ENCODE results near the gene SPIRE1. TPM values are rescaled to one million over a fixed set of nuclear protein-coding genes. Genes with fewer than 3 reads are reported as not detected.
A peak's percentile ranks its signal among the peaks of the same experiment; 100 is the strongest.

Gene SPIRE1
- total RNA-seq, 1 donor from 2014 or later = 16.9 TPM

- DNase-seq (ENCODE audit: low spot score in 2 of 2) = no peak
- Histone ChIP-seq H3K9me3 (no peaks in the 10 kb centered on the region), H3K27me3 (no peaks in the 10 kb centered on the region), H3K4me1 (peaks cover 2 to 17% of the 10 kb centered on the region in 2 donors), H3K36me3 (peaks cover 4 to 5% of the 10 kb centered on the region in 2 donors), H3K27ac (peak overlapping the region; percentile 20 to 29), H3K4me3 (no peak overlapping the region)
- TF ChIP-seq CTCF (IDR thresholded peaks at IDR 0.05) = no peak
- intact Hi-C loops (cut with DNase I) = loop anchor here (5.0 kb wide), 1 partner anchor 142 kb away; the partner anchor contains the start of gene SPIRE1
Measured at GRCh38 chr18:12515550-12515949, 142.4 kb downstream of the SPIRE1 start.

- no peaks in the 10 kb centered on the region for H3K27me3 ChIP-seq
- no peak for TF ChIP-seq CTCF (IDR thresholded peaks at IDR 0.05)
- DNase-seq (ENCODE audit: low spot score in 2 of 2) = no peak
- no peaks in the 10 kb centered on the region for H3K4me1 ChIP-seq
- intact Hi-C loops (cut with DNase I) = no loop called here
- H3K4me3 ChIP-seq = no peak overlapping the region
- peaks cover 17 to 27% of the 10 kb centered on the region in 2 donors for H3K36me3 ChIP-seq
- no peak overlapping the region for H3K27ac ChIP-seq
- no peaks in the 10 kb centered on the region for H3K9me3 ChIP-seq
Measured at GRCh38 chr18:12507007-12507406, 150.9 kb downstream of the SPIRE1 start.

GRCh38 chr18:12500986-12501385, 156.9 kb downstream of the SPIRE1 start:
- Histone ChIP-seq H3K4me3 (no peak overlapping the region), H3K9me3 (no peaks in the 10 kb centered on the region), H3K27ac (no peak overlapping the region), H3K27me3 (no peaks in the 10 kb centered on the region), H3K4me1 (no peaks in the 10 kb centered on the region), H3K36me3 (peaks cover 6 to 22% of the 10 kb centered on the region in 2 donors)
- DNase-seq (ENCODE audit: low spot score in 2 of 2) = no peak
- no peak for TF ChIP-seq CTCF (IDR thresholded peaks at IDR 0.05)
- intact Hi-C loops (cut with DNase I) = no loop called here

- intact Hi-C loops (cut with DNase I) = no loop called here
- no peak for DNase-seq (ENCODE audit: low spot score in 2 of 2)
- Histone ChIP-seq H3K36me3 (peaks cover 6 to 28% of the 10 kb centered on the region in 2 donors), H3K9me3 (no peaks in the 10 kb centered on the region), H3K27ac (no peak overlapping the region), H3K4me3 (no peak overlapping the region), H3K4me1 (no peaks in the 10 kb centered on the region), H3K27me3 (no peaks in the 10 kb centered on the region)
- TF ChIP-seq CTCF (IDR thresholded peaks at IDR 0.05) = no peak
Measured at GRCh38 chr18:12497839-12498238, 160.1 kb downstream of the SPIRE1 start.

GRCh38 chr18:12497296-12497695, 160.6 kb downstream of the SPIRE1 start:
- DNase-seq (ENCODE audit: low spot score in 2 of 2) = no peak
- Histone ChIP-seq H3K4me3 (no peak overlapping the region), H3K27ac (no peak overlapping the region), H3K36me3 (peaks cover 10 to 30% of the 10 kb centered on the region in 2 donors), H3K27me3 (no peaks in the 10 kb centered on the region), H3K4me1 (no peaks in the 10 kb centered on the region), H3K9me3 (no peaks in the 10 kb centered on the region)
- no peak for TF ChIP-seq CTCF (IDR thresholded peaks at IDR 0.05)
- intact Hi-C loops (cut with DNase I) = no loop called here

- no peak for DNase-seq (ENCODE audit: low spot score in 2 of 2)
- Histone ChIP-seq H3K27me3 (no peaks in the 10 kb centered on the region), H3K27ac (no peak overlapping the region), H3K4me1 (no peaks in the 10 kb centered on the region), H3K9me3 (no peaks in the 10 kb centered on the region), H3K4me3 (no peak overlapping the region), H3K36me3 (peaks cover 22 to 41% of the 10 kb centered on the region in 2 donors)
- no peak for TF ChIP-seq CTCF (IDR thresholded peaks at IDR 0.05)
- intact Hi-C loops (cut with DNase I) = loop anchor here (5.0 kb wide), 1 partner anchor 34 kb away; no protein-coding TSS in a partner anchor
Measured at GRCh38 chr18:12492907-12493306, 165.0 kb downstream of the SPIRE1 start.

Measured in ascending aorta (tissue), 2 donors.